Tibial nerve (tissue), 3 donors: ENCODE measurements around the gene PROP1.
"Not testable (repeated sequence)": the region's sequence is repeated elsewhere in the genome, so short reads cannot be mapped to it uniquely, and the experiment has no call there.

ENCODE experiments used
- CTCF ChIP-seq, 5 experiments: fragments of 200-600 bp in 3 of 5; fragments of 450-650 bp in 2 of 5; sonication (generic) in 3 of 5; IDR thresholded peaks; one replicate each; pipeline ENCODE4 v1.5.1; 2016 to 2019; ENCODE audit warnings: antibody characterized with exemption in 5 of 5, mild to moderate bottlenecking in 3 of 5, moderate library complexity in 2 of 5
- POLR2A ChIP-seq, 2 donors: fragments of 450-650 bp; IDR thresholded peaks; one replicate each; pipeline ENCODE4 v1.6.1; 2017; ENCODE audit warnings: antibody characterized with exemption in 2 of 2, mild to moderate bottlenecking in 2 of 2, moderate library complexity in 2 of 2

GRCh38 chr5:178012758-178013157 lies 16.7 kb upstream of the PROP1 start:
- TF ChIP-seq CTCF, POLR2A (IDR thresholded peaks at IDR 0.05): not testable (repeated sequence)
